Hindlimb muscle (tissue), 1 donor: Measurements from ENCODE around the gene ERCC8. TPM values are rescaled to one million over a fixed set of nuclear protein-coding genes. Genes with fewer than 3 reads are reported as not detected.

Source experiments
- DNase-seq: peaks from one replicate; pipeline ENCODE4 v3.0.0-alpha.2; 2013
- polyA plus RNA-seq: library from polyadenylated mRNA; unstranded; fragments of 120-200 nt; gene quantifications from one replicate; pipeline ENCODE4 v1.2.1, GENCODE V29; 2013; ENCODE audit not compliant: insufficient read length

The ERCC8 gene
- polyA plus RNA-seq, 1 donor: 11.6 TPM

- DNase-seq: no peak
These were observed 109.3 kb downstream of the ERCC8 start for GRCh38 chr5:60835554-60835953.

GRCh38 chr5:60833520-60833919 is 111.3 kb downstream of the ERCC8 start:
- no peak for DNase-seq

- DNase-seq: no peak
These were observed 114.2 kb downstream of the ERCC8 start for GRCh38 chr5:60830581-60831127.

- DNase-seq: no peak
These were observed 115.2 kb downstream of the ERCC8 start for GRCh38 chr5:60829490-60830266.

- no peak for DNase-seq
These were observed 117.7 kb downstream of the ERCC8 start for GRCh38 chr5:60827201-60827600.

GRCh38 chr5:60826653-60827052 is 118.2 kb downstream of the ERCC8 start:
- DNase-seq: no peak

Other genes starting within 250 kb of the ERCC8 start
- 3.4 TPM for gene DEPDC1B, start 244.9 kb downstream of the ERCC8 start, polyA plus RNA-seq
- 0.30 TPM for gene ELOVL7, start 100.8 kb downstream of the ERCC8 start, polyA plus RNA-seq
- 25.9 TPM for gene NDUFAF2, start 135 bp upstream of the ERCC8 start, polyA plus RNA-seq
- gene SMIM15, start 217.4 kb upstream of the ERCC8 start, polyA plus RNA-seq: 32.3 TPM